Liver (tissue), 9 donors: ENCODE data around the gene PASK. TPM values are rescaled to one million over a fixed set of nuclear protein-coding genes. Genes with fewer than 3 reads are reported as not detected.

Experiments
- DNase-seq: peaks from one replicate; pipeline ENCODE4 v3.0.0-alpha.2; 2017; ENCODE audit warnings: low spot score
- H3K27ac ChIP-seq, 2 donors: one replicate each; pipeline ENCODE4 v1.7.0; 2013; ENCODE audit warnings: inconsistent platforms in 2 of 2, low read length in 2 of 2, control low read depth in 1 of 2, low read depth in 1 of 2, mild to moderate bottlenecking in 1 of 2
- H3K27me3 ChIP-seq, 4 donors: one replicate each; pipeline versions ENCODE4 v1.6.1 to v1.7.0; 2013; ENCODE audit warnings: low read length in 3 of 4, inconsistent platforms in 1 of 4, mild to moderate bottlenecking in 1 of 4, moderate library complexity in 1 of 4; ENCODE audit not compliant: control insufficient read depth in 4 of 4, insufficient read depth in 4 of 4
- H3K36me3 ChIP-seq, 4 donors: one replicate each; pipeline versions ENCODE4 v1.6.1 to v1.7.0; 2013; ENCODE audit warnings: low read length in 3 of 4, mild to moderate bottlenecking in 3 of 4, low read depth in 1 of 4, moderate library complexity in 1 of 4; ENCODE audit not compliant: control insufficient read depth in 4 of 4, insufficient read depth in 3 of 4
- H3K4me1 ChIP-seq, 4 donors: one replicate each; pipeline versions ENCODE4 v1.6.1 to v1.7.0; 2013; ENCODE audit warnings: low read length in 3 of 4, mild to moderate bottlenecking in 3 of 4, moderate library complexity in 1 of 4; ENCODE audit not compliant: control insufficient read depth in 4 of 4, insufficient read depth in 4 of 4
- H3K4me3 ChIP-seq, 3 donors: one replicate each; pipeline versions ENCODE4 v1.6.1 to v1.7.0; 2013; ENCODE audit warnings: low read length in 3 of 3, control low read depth in 1 of 3, low read depth in 1 of 3, mild to moderate bottlenecking in 1 of 3
- H3K9ac ChIP-seq, 2 donors: one replicate each; pipeline ENCODE4 v1.7.0; 2013; ENCODE audit warnings: low read length in 2 of 2, mild to moderate bottlenecking in 2 of 2, moderate library complexity in 2 of 2, control low read depth in 1 of 2, low read depth in 1 of 2
- H3K9me3 ChIP-seq, 4 donors: one replicate each; pipeline versions ENCODE4 v1.6.1 to v1.7.0; 2013; ENCODE audit warnings: low read length in 3 of 4; ENCODE audit not compliant: control insufficient read depth in 4 of 4
- ATF3 ChIP-seq: IDR thresholded peaks from 2 replicates; pipeline ENCODE4 v1.6.1; 2016; ENCODE audit warnings: antibody characterized with exemption
- EGR1 ChIP-seq, 2 donors: IDR thresholded peaks; 2 replicates each; pipeline ENCODE4 v1.6.1; 2016 to 2018; ENCODE audit warnings: antibody characterized with exemption in 2 of 2, low read depth in 2 of 2
- FOXA1 ChIP-seq: IDR thresholded peaks from 2 replicates; pipeline ENCODE4 v1.6.1; 2016; ENCODE audit warnings: antibody characterized with exemption
- FOXA2 ChIP-seq: IDR thresholded peaks from 2 replicates; pipeline ENCODE4 v1.6.1; 2016; ENCODE audit warnings: antibody characterized with exemption
- GABPA ChIP-seq, 2 donors: IDR thresholded peaks in 1 of 2; conservative IDR thresholded peaks in 1 of 2; 2 replicates each; pipeline ENCODE4 v1.6.1; 2016; ENCODE audit warnings: antibody characterized with exemption in 2 of 2, mild to moderate bottlenecking in 1 of 2, moderate library complexity in 1 of 2
- HNF4A ChIP-seq, 2 donors: conservative IDR thresholded peaks; 2 replicates each; pipeline ENCODE4 v1.6.1; 2016; ENCODE audit warnings: antibody characterized with exemption in 2 of 2, mild to moderate bottlenecking in 2 of 2
- HNF4G ChIP-seq: IDR thresholded peaks from 2 replicates; pipeline ENCODE4 v1.6.1; 2016; ENCODE audit warnings: antibody characterized with exemption
- JUND ChIP-seq, 2 donors: IDR thresholded peaks; 2 replicates each; pipeline ENCODE4 v1.6.1; 2016; ENCODE audit warnings: antibody characterized with exemption in 2 of 2
- MAX ChIP-seq: IDR thresholded peaks from 2 replicates; pipeline ENCODE4 v1.6.1; 2016; ENCODE audit warnings: antibody characterized with exemption
- NR2F2 ChIP-seq: IDR thresholded peaks from 2 replicates; pipeline ENCODE4 v1.6.1; 2016; ENCODE audit warnings: antibody characterized with exemption
- RAD21 ChIP-seq, 2 donors: IDR thresholded peaks; 2 replicates each; pipeline ENCODE4 v1.6.1; 2016; ENCODE audit warnings: antibody characterized with exemption in 2 of 2, mild to moderate bottlenecking in 2 of 2
- REST ChIP-seq: IDR thresholded peaks from 2 replicates; pipeline ENCODE4 v1.6.1; 2016; ENCODE audit warnings: antibody characterized with exemption, mild to moderate bottlenecking
- RXRA ChIP-seq, 2 donors: IDR thresholded peaks; 2 replicates each; pipeline ENCODE4 v1.6.1; 2017 to 2018; ENCODE audit warnings: antibody characterized with exemption in 2 of 2, mild to moderate bottlenecking in 1 of 2
- SP1 ChIP-seq: IDR thresholded peaks from 2 replicates; pipeline ENCODE4 v1.6.1; 2018; ENCODE audit warnings: antibody characterized with exemption, mild to moderate bottlenecking
- TAF1 ChIP-seq: conservative IDR thresholded peaks from 2 replicates; pipeline ENCODE4 v1.6.1; 2016; ENCODE audit warnings: antibody characterized with exemption, mild to moderate bottlenecking
- YY1 ChIP-seq: IDR thresholded peaks from 2 replicates; pipeline ENCODE4 v1.6.1; 2016; ENCODE audit warnings: antibody characterized with exemption, mild to moderate bottlenecking
- ZBTB33 ChIP-seq: IDR thresholded peaks from 2 replicates; pipeline ENCODE4 v1.6.1; 2016; ENCODE audit warnings: antibody characterized with exemption
- WGBS: extraction: QIAGEN DNeasy Blood & Tissue Kit; methylation state at CpG from one replicate; pipeline ENCODE4 v1.1.7; 2013; 5-methylcytosine and 5-hydroxymethylcytosine counted together
- polyA plus RNA-seq, 2 donors: library from polyadenylated mRNA; stranded (reverse) in 1 of 2; unstranded in 1 of 2; fragments of 200-250 nt in 1 of 2; fragments of >200 nt in 1 of 2; fragmentation: Nextera tagmentation in 1 of 2; extraction: Ambion mirVana in 1 of 2; gene quantifications; one replicate each; pipeline versions ENCODE4 v1.2.1 to v1.2.3, GENCODE V29; 2013 to 2015
- total RNA-seq, 2 donors: library from RNA; depleted of rRNA; stranded (reverse); fragments of >200 nt; gene quantifications; one replicate each; pipeline ENCODE4 v1.2.3, GENCODE V29; 2014
- donor health status: healthy.
- donor health status: healthy.
- donor health status: healthy.
- donor health status: healthy.
- donor health status: healthy.

The PASK gene
- total and polyA plus RNA-seq, 4 donors: 0.96 to 8.8 (median 2.9) TPM

- Histone ChIP-seq H3K27ac (peak overlapping the region in 1 of 2 donors; percentile 31), H3K36me3 (no peaks in the 10 kb centered on the region), H3K4me1 (no peaks in the 10 kb centered on the region), H3K4me3 (no peak overlapping the region), H3K9me3 (no peaks in the 10 kb centered on the region), H3K27me3 (no peaks in the 10 kb centered on the region), H3K9ac (no peak overlapping the region)
- DNase-seq: no peak
- TF ChIP-seq TAF1 (no peak), SP1 (no peak), MAX (peak; percentile 11), ATF3 (no peak), REST (no peak)
- 81% methylated on average over 35 of the region's 35 CpGs for WGBS
Measured at GRCh38 chr2:241108271-241109209, 40.7 kb downstream of the PASK start.

- Histone ChIP-seq H3K27ac (no peak overlapping the region), H3K4me1 (peaks cover 0 to 9% (median 7%) of the 10 kb centered on the region in 4 donors), H3K9ac (no peak overlapping the region), H3K36me3 (no peaks in the 10 kb centered on the region), H3K9me3 (no peaks in the 10 kb centered on the region), H3K27me3 (no peaks in the 10 kb centered on the region), H3K4me3 (no peak overlapping the region)
- no peak for TF ChIP-seq RXRA (IDR thresholded peaks at IDR 0.05)
- TF ChIP-seq HNF4G: no peak
- no peak for TF ChIP-seq TAF1
- no peak for TF ChIP-seq FOXA2
- TF ChIP-seq RAD21 (IDR thresholded peaks at IDR 0.05): no peak
- no peak for TF ChIP-seq GABPA (IDR thresholded peaks at IDR 0.05 in 1 of 2, conservative IDR thresholded peaks at IDR 0.05 in 1 of 2)
- no peak for TF ChIP-seq FOXA1
- TF ChIP-seq YY1: no peak
- TF ChIP-seq HNF4A (conservative IDR thresholded peaks at IDR 0.05): no peak
- no peak for TF ChIP-seq ZBTB33
- no peak for TF ChIP-seq JUND (IDR thresholded peaks at IDR 0.05)
- no peak for TF ChIP-seq REST
- no peak for TF ChIP-seq EGR1 (IDR thresholded peaks at IDR 0.05; ENCODE audit: low read depth in 2 of 2)
- TF ChIP-seq NR2F2: no peak
- TF ChIP-seq SP1: no peak
- DNase-seq: peak; percentile 24
- 95% methylated on average over 9 of the region's 9 CpGs for WGBS
Measured at GRCh38 chr2:241107031-241107783, 42.1 kb downstream of the PASK start.
